A549 (cell line): ENCODE data around the gene IPO4.

Experiments used
- FOSL2 ChIP-seq, 2 experiments: fragments of 450-650 bp in 1 of 2; fragments of >200 bp in 1 of 2; sonication (Bioruptor Twin) in 1 of 2; formaldehyde crosslinking; IDR thresholded peaks; 2 replicates each; pipeline versions ENCODE4 v1.5.0 to v1.6.1; 2016 to 2020; ENCODE audit warnings: mild to moderate bottlenecking in 1 of 2, moderate library complexity in 1 of 2
- JUNB ChIP-seq: fragments of >200 bp; sonication (Bioruptor Twin); formaldehyde crosslinking; IDR thresholded peaks from 2 replicates; pipeline ENCODE4 v1.6.1; 2016
- KDM5A ChIP-seq: fragments of 200-600 bp; sonication (generic); IDR thresholded peaks from 2 replicates; pipeline ENCODE4 v1.6.1; 2016; ENCODE audit warnings: antibody characterized with exemption, mild to moderate bottlenecking
- POLR2A ChIP-seq: IDR thresholded peaks from 2 replicates; pipeline ENCODE4 v1.6.1; 2012; ENCODE audit warnings: mild to moderate bottlenecking, low read length
- SMC3 ChIP-seq: fragments of >200 bp; sonication (Bioruptor Twin); formaldehyde crosslinking; IDR thresholded peaks from 3 replicates; pipeline ENCODE4 v1.6.1; 2018; ENCODE audit warnings: inconsistent platforms
- TF ChIP-seq, protein P1 (sequence below): IDR thresholded peaks from 2 replicates; pipeline ENCODE4 v1.6.1; 2012
- TF ChIP-seq, protein P2 (sequence below): fragments of >200 bp; sonication (Bioruptor Twin); formaldehyde crosslinking; IDR thresholded peaks from 3 replicates; pipeline ENCODE4 v1.5.1; 2016

DNA sequence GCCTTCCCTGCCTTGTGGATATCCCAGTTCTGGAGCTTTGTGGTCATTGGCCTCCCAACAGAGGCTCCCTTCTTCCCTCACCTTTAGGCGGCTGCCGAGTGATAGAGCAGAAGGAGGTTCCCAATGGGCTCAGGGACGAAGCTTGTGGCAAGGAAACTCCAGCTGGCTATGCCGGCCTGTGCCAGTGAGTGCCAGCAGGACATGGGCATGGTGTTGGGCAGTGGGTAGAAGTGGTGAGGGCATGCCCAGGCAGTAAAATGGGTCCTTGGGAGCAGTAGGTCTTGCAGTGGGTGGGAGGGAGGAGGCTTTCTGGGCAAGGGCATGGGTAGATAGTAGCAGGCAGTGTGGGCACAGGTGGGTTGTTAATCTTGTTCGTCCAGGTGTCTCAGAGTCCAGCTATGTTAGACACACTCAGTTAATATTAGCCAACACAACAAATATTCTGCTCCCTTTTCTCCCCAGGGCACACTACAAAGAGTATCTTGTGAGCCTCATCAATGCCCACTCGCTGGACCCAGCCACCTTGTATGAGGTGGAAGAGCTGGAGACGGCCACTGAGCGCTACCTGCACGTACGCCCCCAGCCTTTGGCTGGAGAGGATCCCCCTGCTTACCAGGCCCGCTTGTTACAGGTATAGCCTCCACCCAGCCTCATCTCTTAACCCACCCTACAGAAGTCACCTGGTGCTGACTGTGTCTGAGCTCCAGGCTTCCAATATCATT is 28.7 kb downstream of the IPO4 start:
- no peak for TF ChIP-seq JUNB
- TF ChIP-seq, protein P1, sequence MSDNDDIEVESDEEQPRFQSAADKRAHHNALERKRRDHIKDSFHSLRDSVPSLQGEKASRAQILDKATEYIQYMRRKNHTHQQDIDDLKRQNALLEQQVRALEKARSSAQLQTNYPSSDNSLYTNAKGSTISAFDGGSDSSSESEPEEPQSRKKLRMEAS: no peak
- TF ChIP-seq, protein P2, sequence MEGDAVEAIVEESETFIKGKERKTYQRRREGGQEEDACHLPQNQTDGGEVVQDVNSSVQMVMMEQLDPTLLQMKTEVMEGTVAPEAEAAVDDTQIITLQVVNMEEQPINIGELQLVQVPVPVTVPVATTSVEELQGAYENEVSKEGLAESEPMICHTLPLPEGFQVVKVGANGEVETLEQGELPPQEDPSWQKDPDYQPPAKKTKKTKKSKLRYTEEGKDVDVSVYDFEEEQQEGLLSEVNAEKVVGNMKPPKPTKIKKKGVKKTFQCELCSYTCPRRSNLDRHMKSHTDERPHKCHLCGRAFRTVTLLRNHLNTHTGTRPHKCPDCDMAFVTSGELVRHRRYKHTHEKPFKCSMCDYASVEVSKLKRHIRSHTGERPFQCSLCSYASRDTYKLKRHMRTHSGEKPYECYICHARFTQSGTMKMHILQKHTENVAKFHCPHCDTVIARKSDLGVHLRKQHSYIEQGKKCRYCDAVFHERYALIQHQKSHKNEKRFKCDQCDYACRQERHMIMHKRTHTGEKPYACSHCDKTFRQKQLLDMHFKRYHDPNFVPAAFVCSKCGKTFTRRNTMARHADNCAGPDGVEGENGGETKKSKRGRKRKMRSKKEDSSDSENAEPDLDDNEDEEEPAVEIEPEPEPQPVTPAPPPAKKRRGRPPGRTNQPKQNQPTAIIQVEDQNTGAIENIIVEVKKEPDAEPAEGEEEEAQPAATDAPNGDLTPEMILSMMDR: no peak
- no peak for TF ChIP-seq KDM5A
- TF ChIP-seq POLR2A: no peak
- TF ChIP-seq FOSL2 (IDR thresholded peaks at IDR 0.05): no peak
- TF ChIP-seq FOSL2 (CRISPR knock-in tag; IDR thresholded peaks at IDR 0.05): no peak
- no peak for TF ChIP-seq SMC3
